Bone marrow (tissue), 2 donors: ENCODE results near the gene LHCGR.
A peak's percentile ranks its signal among the peaks of the same experiment; 100 is the strongest.
"Not testable (repeated sequence)": the region's sequence is repeated elsewhere in the genome, so short reads cannot be mapped to it uniquely, and the experiment has no call there.

ENCODE experiments used
- DNase-seq, 2 donors: peaks; one replicate each; lab custom pipeline; 2025; lab: John Stamatoyannopoulos, UW

LHCGR gene

GRCh38 chr2:48709096-48710034, 46.2 kb downstream of the LHCGR start:
- DNase-seq, result no peak

- no peak for DNase-seq
Observed at GRCh38 chr2:48707466-48707865, 48.1 kb downstream of the LHCGR start.

- DNase-seq, result not testable (repeated sequence)
Observed at GRCh38 chr2:48703621-48704020, 51.9 kb downstream of the LHCGR start.

GRCh38 chr2:48699348-48699930, 56.1 kb downstream of the LHCGR start:
- no peak for DNase-seq

- no peak for DNase-seq
Observed at GRCh38 chr2:48696881-48697280, 58.6 kb downstream of the LHCGR start.

- no peak for DNase-seq
Observed at GRCh38 chr2:48695991-48696390, 59.5 kb downstream of the LHCGR start.

GRCh38 chr2:48694149-48694548, 61.4 kb downstream of the LHCGR start:
- no peak for DNase-seq

- DNase-seq, result no peak
Observed at GRCh38 chr2:48693645-48694044, 61.9 kb downstream of the LHCGR start.

GRCh38 chr2:48693066-48693465, 62.5 kb downstream of the LHCGR start:
- no peak for DNase-seq

- DNase-seq, result no peak
Observed at GRCh38 chr2:48691935-48692691, 63.4 kb downstream of the LHCGR start.

- no peak for DNase-seq
Observed at GRCh38 chr2:48685126-48685525, 70.4 kb downstream of the LHCGR start.

- peak in 1 of 2 donors; percentile 66 for DNase-seq
Observed at GRCh38 chr2:48677450-48677849, 78.1 kb downstream of the LHCGR start.

- no peak for DNase-seq
Observed at GRCh38 chr2:48674933-48675332, 80.6 kb downstream of the LHCGR start.

- no peak for DNase-seq
Observed at GRCh38 chr2:48673581-48673980, 81.9 kb downstream of the LHCGR start.

GRCh38 chr2:48668992-48669391, 86.5 kb downstream of the LHCGR start:
- DNase-seq, result no peak

GRCh38 chr2:48651158-48651790, 104.2 kb downstream of the LHCGR start:
- no peak for DNase-seq

- DNase-seq, result no peak
Observed at GRCh38 chr2:48638261-48638660, 117.3 kb downstream of the LHCGR start.
